Hematopoietic multipotent progenitor cell treated with erythropoietin and hydrocortisone succinate and interleukin-3 and kit ligand, for 17 days (in vitro differentiated cells): Measurements from ENCODE around the gene ADRA2A.

ENCODE experiments used
- DNase-seq: peaks from one replicate; pipeline ENCODE4 v3.0.0-alpha.2; 2015; ENCODE audit warnings: low spot score

The ADRA2A gene

GRCh38 chr10:111110771-111111170, 33.9 kb downstream of the ADRA2A start:
- DNase-seq, result no peak

GRCh38 chr10:111112333-111112732, 35.5 kb downstream of the ADRA2A start:
- DNase-seq, result no peak

GRCh38 chr10:111113238-111113960, 36.6 kb downstream of the ADRA2A start:
- no peak for DNase-seq

GRCh38 chr10:111113961-111114757, 37.3 kb downstream of the ADRA2A start:
- DNase-seq, result no peak

GRCh38 chr10:111114758-111115500, 38.1 kb downstream of the ADRA2A start:
- no peak for DNase-seq

GRCh38 chr10:111116211-111116610, 39.4 kb downstream of the ADRA2A start:
- no peak for DNase-seq

GRCh38 chr10:111116762-111117445, 40.1 kb downstream of the ADRA2A start:
- no peak for DNase-seq

- no peak for DNase-seq
These were observed 40.9 kb downstream of the ADRA2A start for GRCh38 chr10:111117528-111118277.

GRCh38 chr10:111118758-111119157, 41.9 kb downstream of the ADRA2A start:
- DNase-seq, result no peak

GRCh38 chr10:111119637-111120036, 42.8 kb downstream of the ADRA2A start:
- DNase-seq, result no peak

GRCh38 chr10:111122127-111122526, 45.3 kb downstream of the ADRA2A start:
- DNase-seq, result no peak

- DNase-seq, result no peak
These were observed 47.1 kb downstream of the ADRA2A start for GRCh38 chr10:111123883-111124282.

- DNase-seq, result no peak
These were observed 48.3 kb downstream of the ADRA2A start for GRCh38 chr10:111125102-111125501.

- DNase-seq, result no peak
These were observed 49.2 kb downstream of the ADRA2A start for GRCh38 chr10:111126077-111126476.

- DNase-seq, result no peak
These were observed 50.4 kb downstream of the ADRA2A start for GRCh38 chr10:111127081-111127848.

GRCh38 chr10:111128331-111129180, 51.7 kb downstream of the ADRA2A start:
- no peak for DNase-seq

GRCh38 chr10:111129363-111129762, 52.5 kb downstream of the ADRA2A start:
- no peak for DNase-seq

- no peak for DNase-seq
These were observed 53.6 kb downstream of the ADRA2A start for GRCh38 chr10:111130471-111130870.
